HepG2 (cell line): ENCODE results near the gene GUCY2C. TPM values are rescaled to one million over a fixed set of nuclear protein-coding genes. Genes with fewer than 3 reads are reported as not detected.

Experiments used
- ATAC-seq: fragments of 200-7000 bp; cut with Tn5 transposase; 3 replicates; pipeline ENCODE4 v1.9.1; 2020; ENCODE audit warnings: mild to moderate bottlenecking, moderate library complexity
- BruUV-seq: library from RNA; stranded (reverse); fragments of 400-500 nt; replicated peaks from 2 replicates; lab custom pipeline; 2021; lab: Mats Ljungman, UMichigan
- CTCF ChIA-PET: fragments of 300-600 bp; formaldehyde crosslinking; extraction: SDS; loops from one replicate; lab custom pipeline; 2021; ENCODE audit warnings: low total read pairs, inconsistent platforms, low intra/inter-chr PET ratio; lab: Yijun Ruan, JAX
- POLR2A ChIA-PET: fragments of 350-600 bp; sonication (Branson Sonifier 250); formaldehyde crosslinking; loops from one replicate; lab custom pipeline; 2020; ENCODE audit warnings: antibody characterized with exemption, inconsistent platforms; lab: Yijun Ruan, JAX
- DNase-seq: peaks from one replicate; pipeline ENCODE4 v3.0.0-alpha.2; 2015; ENCODE audit warnings: low spot score
- FAIRE-seq: peaks from 3 replicates; lab custom pipeline; 2011; peaks lifted over from hg19 to GRCh38; lab: Jason Lieb, UNC
- H2AFZ ChIP-seq: one replicate; pipeline ENCODE4 v1.6.1; 2011; ENCODE audit warnings: low read length, inconsistent platforms
- H3K27ac ChIP-seq: fragments of 300-600 bp; 3 replicates; pipeline ENCODE4 v1.8.0; 2011; ENCODE audit warnings: mixed run types, mild to moderate bottlenecking, mixed read lengths, low read length, inconsistent platforms; ENCODE audit not compliant: insufficient read depth; ENCODE audit errors: extremely low read length
- H3K27me3 ChIP-seq, 2 experiments: fragments of 200-600 bp in 1 of 2; 2 replicates in 1 of 2; 3 replicates in 1 of 2; pipeline versions ENCODE4 v1.6.0 to v1.8.0; 2011; ENCODE audit warnings: low read length in 2 of 2, mild to moderate bottlenecking in 2 of 2, moderate library complexity in 2 of 2, inconsistent platforms in 1 of 2; ENCODE audit not compliant: insufficient read depth in 2 of 2, control insufficient read depth in 1 of 2
- H3K36me3 ChIP-seq, 2 experiments: fragments of 200-600 bp in 1 of 2; replicated peaks in 1 of 2; 2 replicates in 1 of 2; 3 replicates in 1 of 2; pipeline versions ENCODE4 v1.5.1 to v1.8.0; 2011; ENCODE audit warnings: low read length in 2 of 2, inconsistent platforms in 1 of 2; ENCODE audit not compliant: insufficient read depth in 2 of 2, control insufficient read depth in 1 of 2
- H3K4me1 ChIP-seq: 2 replicates; pipeline ENCODE4 v1.5.1; 2012; ENCODE audit warnings: low read length, inconsistent platforms; ENCODE audit not compliant: insufficient read depth
- H3K4me2 ChIP-seq: 2 replicates; pipeline ENCODE4 v1.6.0; 2011; ENCODE audit warnings: low read depth, low read length, inconsistent platforms
- H3K4me3 ChIP-seq, 3 experiments: fragments of 200-600 bp in 1 of 3; sonication (generic), shearing (Covaris generic) in 1 of 3; replicated peaks in 1 of 3; 2 replicates each; pipeline ENCODE4 v1.5.1; 2011 to 2016; ENCODE audit warnings: low read length in 3 of 3, inconsistent platforms in 2 of 3, low read depth in 2 of 3, mild to moderate bottlenecking in 2 of 3, control low read depth in 1 of 3, mixed read lengths in 1 of 3; ENCODE audit not compliant: insufficient read depth in 1 of 3
- H3K79me2 ChIP-seq: one replicate; pipeline ENCODE4 v1.6.1; 2011; ENCODE audit warnings: low read length, inconsistent platforms; ENCODE audit not compliant: insufficient read depth
- H3K9ac ChIP-seq: 2 replicates; pipeline ENCODE4 v1.6.0; 2011; ENCODE audit warnings: mild to moderate bottlenecking, low read depth, low read length, inconsistent platforms; ENCODE audit not compliant: insufficient read depth
- H3K9me3 ChIP-seq: 2 replicates; pipeline ENCODE4 v1.5.1; 2012; ENCODE audit warnings: mild to moderate bottlenecking, low read length
- H4K20me1 ChIP-seq: 2 replicates; pipeline ENCODE4 v1.6.0; 2011; ENCODE audit warnings: inconsistent platforms, mild to moderate bottlenecking, low read length, moderate library complexity; ENCODE audit not compliant: insufficient read depth
- AHR ChIP-seq: IDR thresholded peaks from 2 replicates; pipeline ENCODE4 v1.6.1; 2018; ENCODE audit warnings: missing genetic modification reagents, missing compliant biosample characterization
- AKAP8 ChIP-seq: sonication (generic); formaldehyde crosslinking; IDR thresholded peaks from 2 replicates; pipeline ENCODE4 v1.5.1; 2020; ENCODE audit warnings: mild to moderate bottlenecking, missing genetic modification reagents
- CREBL2 ChIP-seq: sonication (generic); formaldehyde crosslinking; IDR thresholded peaks from 2 replicates; pipeline ENCODE4 v1.8.1; 2023; ENCODE audit warnings: missing genetic modification reagents, mild to moderate bottlenecking, borderline replicate concordance
- CTCF ChIP-seq: sonication (generic); formaldehyde crosslinking; IDR thresholded peaks from 2 replicates; pipeline ENCODE4 v1.5.0; 2020; ENCODE audit warnings: mild to moderate bottlenecking, missing genetic modification reagents, moderate library complexity
- SMC3 ChIP-seq: IDR thresholded peaks from 2 replicates; pipeline ENCODE4 v1.6.1; 2011; ENCODE audit warnings: low read length, improper control_type of control experiment
- STAG1 ChIP-seq: sonication (generic); formaldehyde crosslinking; IDR thresholded peaks from 2 replicates; pipeline ENCODE4 v1.4.0; 2020; ENCODE audit warnings: missing genetic modification reagents
- ZNF350 ChIP-seq: sonication (generic); formaldehyde crosslinking; IDR thresholded peaks from 2 replicates; pipeline ENCODE4 v1.4.0; 2020; ENCODE audit warnings: mild to moderate bottlenecking, low read depth, missing genetic modification reagents, borderline replicate concordance
- ZNF580 ChIP-seq: IDR thresholded peaks from 2 replicates; pipeline ENCODE4 v1.6.1; 2016; ENCODE audit warnings: low read depth, borderline replicate concordance
- WGBS: methylation state at CpG from one replicate; pipeline ENCODE4 v1.1.6; 2017; ENCODE audit warnings: low lambda C conversion rate; 5-methylcytosine and 5-hydroxymethylcytosine counted together
- in situ Hi-C: cut with HindIII; loops from 2 replicates; pipeline ENCODE4 v1.10.0; 2017; ENCODE audit warnings: low pct_unique_long_range_greater_than_20kb; ENCODE audit not compliant: extremely low pct_ligation_motif_present
- intact Hi-C: fragments of 100-400 bp; cut with micrococcal nuclease; formaldehyde crosslinking; loops from one replicate; pipeline ENCODE4 v1.10.0; 2022; ENCODE audit not compliant: unreplicated experiment
- polyA plus RNA-seq, 8 experiments: library from polyadenylated mRNA; depleted of rRNA in 3 of 8; stranded (reverse) in 7 of 8; unstranded in 1 of 8; fragments of >200 nt; fragmentation: Illumina TruSeq in 4 of 8; extraction: Trizol in 4 of 8; gene quantifications; 2 replicates each; pipeline versions ENCODE4 v1.2.1 to v1.2.3, GENCODE V29; 2011 to 2016; ENCODE audit warnings: low read depth in 4 of 8, missing spikeins in 1 of 8, mixed read lengths in 1 of 8; ENCODE audit not compliant: insufficient read depth in 1 of 8
- total RNA-seq, 5 experiments: library from RNA; depleted of rRNA; stranded (reverse); fragments of >200 nt; fragmentation: Illumina TruSeq; extraction: Trizol; gene quantifications; 2 replicates each; pipeline ENCODE4 v1.2.3, GENCODE V29; 2016; ENCODE audit warnings: low read depth in 1 of 5

GUCY2C gene
- total and polyA plus RNA-seq, 2 of the 13 experiments (the other 11 are each of a cell fraction or from before 2014, with no cell fraction given) = not detected

- TF ChIP-seq ZNF580 = no peak
- no peak for TF ChIP-seq ZNF350 (CRISPR knock-in tag)
- no peak for TF ChIP-seq CREBL2
- no peak for TF ChIP-seq AHR (CRISPR knock-in tag)
Observed at GRCh38 chr12:14619741-14620501, 76.5 kb downstream of the GUCY2C start (continued).

GRCh38 chr12:14618983-14619382, 77.4 kb downstream of the GUCY2C start:
- Histone ChIP-seq H2AFZ (no peak overlapping the region), H3K9me3 (no peaks in the 10 kb centered on the region), H3K4me1 (no peaks in the 10 kb centered on the region), H3K4me3 (no peak overlapping the region), H3K4me2 (no peak overlapping the region), H3K79me2 (no peaks in the 10 kb centered on the region), H3K27me3 (no peaks in the 10 kb centered on the region), H4K20me1 (no peaks in the 10 kb centered on the region), H3K36me3 (no peaks in the 10 kb centered on the region), H3K27ac (no peak overlapping the region), H3K9ac (no peak overlapping the region)
- ATAC-seq (no peak), FAIRE-seq (peak; percentile 8), DNase-seq (no peak)
- intact Hi-C loops (no loop called here), in situ Hi-C loops (no loop called here)
- no TSS peak for BruUV-seq
- ChIA-PET POLR2A (no interaction called here), CTCF (no interaction called here)
- WGBS = 36% methylated on average over 4 of the region's 4 CpGs
- TF ChIP-seq CTCF (peak; percentile 26; the same call in 1 of the 2 replicates), SMC3 (peak; percentile 15; the same call in 1 of the 2 replicates), STAG1 (CRISPR knock-in tag) (peak; percentile 14; the same call in 1 of the 2 replicates), AKAP8 (no peak)
